ENCODE measurements around the gene CDH5. TPM values are rescaled to one million over a fixed set of nuclear protein-coding genes. Genes with fewer than 3 reads are reported as not detected.

CDH5 gene
- total RNA-seq, 1 experiment from 2014 or later, result 3.6 TPM

- Histone ChIP-seq H3F3A (ENCODE audit: insufficient read depth, low read depth) (peaks cover 63% of the 10 kb centered on the region), H3K4me2 (peak overlapping the region; percentile 72), H3K27me3 (ENCODE audit: insufficient read depth, low read depth) (no peaks in the 10 kb centered on the region), H3K4me1 (replicated peaks; ENCODE audit: insufficient read depth) (peaks cover 68% of the 10 kb centered on the region), H4K20me1 (ENCODE audit: insufficient read depth) (no peaks in the 10 kb centered on the region), H3K9me2 (ENCODE audit: insufficient read depth) (no peaks in the 10 kb centered on the region), H3K27ac (peak overlapping the region; percentile 96), H3K36me3 (ENCODE audit: low read depth) (no peaks in the 10 kb centered on the region; the same call in 1 of the 2 replicates), H3K4me3 (peak overlapping the region; percentile 23; the same call in 1 of the 2 replicates), H3K9me3 (ENCODE audit: insufficient read depth, low read depth) (no peaks in the 10 kb centered on the region), H2AFZ (no peak overlapping the region), H3K79me2 (ENCODE audit: low read depth) (peaks cover 16% of the 10 kb centered on the region; the same call in 1 of the 2 replicates)
- TF ChIP-seq CTCF (conservative IDR thresholded peaks at IDR 0.05) (0 out of 2 replicates have a peak, but pooled peaks have one; percentile 15), EZH2 (IDR thresholded peaks at IDR 0.05; ENCODE audit: low read depth) (no peak)
- CTCF ChIA-PET, result interaction anchor here (0.7 to 1.0 kb wide), 2 partner anchors 126 to 189 kb away, joined by 3 read pairs; no protein-coding TSS in a partner anchor
- BruUV-seq (replicated peaks), result TSS peak; percentile 84
- POLR2A ChIA-PET (ENCODE audit: unreplicated experiment), result interaction anchor here (0.7 to 0.8 kb wide), 3 partner anchors 11 to 862 kb away, joined by 3 to 7 read pairs (median 3); no protein-coding TSS in a partner anchor
- peak; percentile 68 to 97 for DNase-seq
- intact Hi-C loops (cut with micrococcal nuclease; ENCODE audit: unreplicated experiment), result loop anchor here (1.0 to 2.0 kb wide), 3 partner anchors 26 to 104 kb away; no protein-coding TSS in a partner anchor
These were observed 15.9 kb downstream of the CDH5 start for GRCh38 chr16:66382171-66382965.

- Histone ChIP-seq H3K9me3 (ENCODE audit: insufficient read depth, low read depth) (no peaks in the 10 kb centered on the region), H3K27me3 (ENCODE audit: insufficient read depth, low read depth) (no peaks in the 10 kb centered on the region), H3K27ac (peak overlapping the region; percentile 96), H3K4me3 (no peak overlapping the region; the same call in 1 of the 2 replicates), H3F3A (ENCODE audit: insufficient read depth, low read depth) (peaks cover 57% of the 10 kb centered on the region), H2AFZ (no peak overlapping the region), H3K79me2 (ENCODE audit: low read depth) (peaks cover 16% of the 10 kb centered on the region; the same call in 1 of the 2 replicates), H3K36me3 (ENCODE audit: low read depth) (no peaks in the 10 kb centered on the region; the same call in 1 of the 2 replicates), H3K9me2 (ENCODE audit: insufficient read depth) (no peaks in the 10 kb centered on the region), H4K20me1 (ENCODE audit: insufficient read depth) (no peaks in the 10 kb centered on the region), H3K4me2 (peak overlapping the region; percentile 72), H3K4me1 (replicated peaks; ENCODE audit: insufficient read depth) (peaks cover 63% of the 10 kb centered on the region)
- TSS peak; percentile 67 for BruUV-seq (replicated peaks)
- TF ChIP-seq EZH2 (IDR thresholded peaks at IDR 0.05; ENCODE audit: low read depth) (no peak), CTCF (conservative IDR thresholded peaks at IDR 0.05) (no peak)
- POLR2A ChIA-PET (ENCODE audit: unreplicated experiment), result no interaction called here
- CTCF ChIA-PET, result interaction anchor here (0.6 kb wide), 1 partner anchor 28 kb away, joined by 3 read pairs; no protein-coding TSS in a partner anchor
- intact Hi-C loops (cut with micrococcal nuclease; ENCODE audit: unreplicated experiment), result loop anchor here (1.0 to 2.0 kb wide), 3 partner anchors 26 to 103 kb away; no protein-coding TSS in a partner anchor
- DNase-seq, result peak; percentile 53 to 96
These were observed 16.4 kb downstream of the CDH5 start for GRCh38 chr16:66382966-66383299.

GRCh38 chr16:66383551-66383950 is 17.1 kb downstream of the CDH5 start:
- no TSS peak for BruUV-seq (replicated peaks)
- POLR2A ChIA-PET (ENCODE audit: unreplicated experiment), result no interaction called here
- H3K4me2 ChIP-seq, result peak overlapping the region; percentile 72

More at GRCh38 chr16:66383551-66383950, 17.1 kb downstream of the CDH5 start:
- intact Hi-C loops (cut with micrococcal nuclease; ENCODE audit: unreplicated experiment), result loop anchor here (2.0 kb wide), 2 partner anchors 25 to 27 kb away; no protein-coding TSS in a partner anchor
- H3K9me3 ChIP-seq (ENCODE audit: insufficient read depth, low read depth), result no peaks in the 10 kb centered on the region
- H3K27me3 ChIP-seq (ENCODE audit: insufficient read depth, low read depth), result no peaks in the 10 kb centered on the region
- TF ChIP-seq EZH2 (IDR thresholded peaks at IDR 0.05; ENCODE audit: low read depth) (no peak), CTCF (conservative IDR thresholded peaks at IDR 0.05) (no peak)
- H2AFZ ChIP-seq, result no peak overlapping the region
- CTCF ChIA-PET, result interaction anchor here (0.6 kb wide), 2 partner anchors 29 to 99 kb away, joined by 3 read pairs; no protein-coding TSS in a partner anchor
- no peaks in the 10 kb centered on the region for H4K20me1 ChIP-seq (ENCODE audit: insufficient read depth)
- peaks cover 56% of the 10 kb centered on the region for H3K4me1 ChIP-seq (replicated peaks; ENCODE audit: insufficient read depth)
- peak overlapping the region; percentile 96 for H3K27ac ChIP-seq
- H3K79me2 ChIP-seq (ENCODE audit: low read depth), result peaks cover 16% of the 10 kb centered on the region; the same call in 1 of the 2 replicates
- H3K4me3 ChIP-seq, result no peak overlapping the region; the same call in 1 of the 2 replicates
- peaks cover 51% of the 10 kb centered on the region for H3F3A ChIP-seq (ENCODE audit: insufficient read depth, low read depth)
- H3K36me3 ChIP-seq (ENCODE audit: low read depth), result no peaks in the 10 kb centered on the region; the same call in 1 of the 2 replicates
- no peaks in the 10 kb centered on the region for H3K9me2 ChIP-seq (ENCODE audit: insufficient read depth)
- DNase-seq, result no peak
